Keratinocyte (primary cell): ENCODE data around the gene SURF4. TPM values are rescaled to one million over a fixed set of nuclear protein-coding genes. Genes with fewer than 3 reads are reported as not detected.

Experiments used
- DNase-seq: peaks from one replicate; pipeline ENCODE4 v3.0.0-alpha.2; 2011; ENCODE audit warnings: low read depth, missing footprints, low spot score
- FAIRE-seq: peaks from 2 replicates; lab custom pipeline; 2011; peaks lifted over from hg19 to GRCh38; lab: Jason Lieb, UNC
- H2AFZ ChIP-seq: 2 replicates; pipeline ENCODE4 v1.6.0; 2012; ENCODE audit warnings: low read length, control low read depth, inconsistent platforms; ENCODE audit not compliant: control insufficient read depth
- H3K27ac ChIP-seq: 2 replicates; pipeline ENCODE4 v1.5.1; 2011; ENCODE audit warnings: low read length; ENCODE audit not compliant: control insufficient read depth, insufficient read depth
- H3K27me3 ChIP-seq: 3 replicates; pipeline ENCODE4 v1.6.0; 2011; ENCODE audit warnings: low read length; ENCODE audit not compliant: control insufficient read depth, insufficient read depth; ENCODE audit errors: extremely low read depth
- H3K36me3 ChIP-seq, 2 experiments: 2 replicates in 1 of 2; 3 replicates in 1 of 2; pipeline ENCODE4 v1.5.1; 2011; ENCODE audit warnings: low read length in 2 of 2, mild to moderate bottlenecking in 1 of 2; ENCODE audit not compliant: control insufficient read depth in 2 of 2, insufficient read depth in 2 of 2; ENCODE audit errors: extremely low read depth in 1 of 2
- H3K4me1 ChIP-seq: 3 replicates; pipeline ENCODE4 v1.5.1; 2011; ENCODE audit warnings: low read length; ENCODE audit not compliant: control insufficient read depth, insufficient read depth; ENCODE audit errors: extremely low read depth
- H3K4me2 ChIP-seq: 3 replicates; pipeline ENCODE4 v1.6.0; 2011; ENCODE audit warnings: low read depth, low read length; ENCODE audit not compliant: control insufficient read depth, insufficient read depth; ENCODE audit errors: extremely low read depth
- H3K4me3 ChIP-seq, 3 experiments: fragments of 200-600 bp in 1 of 3; sonication (generic) in 1 of 3; 2 replicates in 2 of 3; 3 replicates in 1 of 3; pipeline ENCODE4 v1.5.1; 2011 to 2016; ENCODE audit warnings: low read length in 3 of 3, mild to moderate bottlenecking in 3 of 3, control low read depth in 2 of 3, inconsistent platforms in 1 of 3, low read depth in 1 of 3, mixed read lengths in 1 of 3, mixed run types in 1 of 3, moderate library complexity in 1 of 3; ENCODE audit not compliant: control insufficient read depth in 2 of 3, insufficient read depth in 2 of 3; ENCODE audit errors: extremely low read depth in 1 of 3
- H3K79me2 ChIP-seq: 2 replicates; pipeline ENCODE4 v1.6.0; 2012; ENCODE audit warnings: low read length; ENCODE audit not compliant: control insufficient read depth, insufficient read depth
- H3K9ac ChIP-seq: 3 replicates; pipeline ENCODE4 v1.6.0; 2011; ENCODE audit warnings: low read length; ENCODE audit not compliant: control insufficient read depth, insufficient read depth; ENCODE audit errors: extremely low read depth
- H3K9me1 ChIP-seq: 3 replicates; pipeline ENCODE4 v1.6.0; 2011; ENCODE audit warnings: low read length; ENCODE audit not compliant: control insufficient read depth, insufficient read depth; ENCODE audit errors: extremely low read depth
- H3K9me3 ChIP-seq: 2 replicates; pipeline ENCODE4 v1.5.1; 2012; ENCODE audit warnings: low read depth, low read length; ENCODE audit not compliant: control insufficient read depth
- H4K20me1 ChIP-seq: 3 replicates; pipeline ENCODE4 v1.6.0; 2011; ENCODE audit warnings: low read length; ENCODE audit not compliant: control insufficient read depth, insufficient read depth; ENCODE audit errors: extremely low read depth
- EZH2 ChIP-seq: IDR thresholded peaks from one replicate; pipeline ENCODE4 v1.6.1; 2012; ENCODE audit warnings: inconsistent platforms, mild to moderate bottlenecking, low read length, moderate library complexity
- dilution Hi-C: fragments of 300-500 bp; cut with MboI; formaldehyde crosslinking; loops from one replicate; pipeline ENCODE4 v1.7.0; 2020; ENCODE audit warnings: low sequenced_read_pairs; ENCODE audit not compliant: extremely low pct_ligation_motif_present
- polyA plus RNA-seq, 5 experiments: library from polyadenylated mRNA; depleted of rRNA in 3 of 5; stranded (reverse) in 3 of 5; stranded (forward) in 1 of 5; unstranded in 1 of 5; fragments of >200 nt; gene quantifications; 1 replicate in 1 of 5; 2 replicates in 3 of 5; 3 replicates in 1 of 5; pipeline versions ENCODE4 v1.2.1 to v1.2.3, GENCODE V29; 2011 to 2012; ENCODE audit warnings: missing spikeins in 2 of 5, low read depth in 1 of 5, low replicate concordance in 1 of 5
- TF ChIP-seq, protein P1 (sequence below), 3 experiments: IDR thresholded peaks in 1 of 3; conservative IDR thresholded peaks in 1 of 3; optimal IDR thresholded peaks in 1 of 3; 2 replicates in 2 of 3; 3 replicates in 1 of 3; pipeline versions ENCODE3 to v1.5.1; 2011; ENCODE audit warnings: low read length in 3 of 3, mild to moderate bottlenecking in 3 of 3, moderate library complexity in 2 of 3, control low read depth in 1 of 3, inconsistent platforms in 1 of 3; ENCODE audit not compliant: insufficient read depth in 2 of 3; ENCODE audit errors: extremely low read depth in 1 of 3

SURF4 gene
- polyA plus RNA-seq, 1 donor (not counting 4 experiments of a cell fraction or from before 2014, with no cell fraction given): 153 TPM

DNA sequence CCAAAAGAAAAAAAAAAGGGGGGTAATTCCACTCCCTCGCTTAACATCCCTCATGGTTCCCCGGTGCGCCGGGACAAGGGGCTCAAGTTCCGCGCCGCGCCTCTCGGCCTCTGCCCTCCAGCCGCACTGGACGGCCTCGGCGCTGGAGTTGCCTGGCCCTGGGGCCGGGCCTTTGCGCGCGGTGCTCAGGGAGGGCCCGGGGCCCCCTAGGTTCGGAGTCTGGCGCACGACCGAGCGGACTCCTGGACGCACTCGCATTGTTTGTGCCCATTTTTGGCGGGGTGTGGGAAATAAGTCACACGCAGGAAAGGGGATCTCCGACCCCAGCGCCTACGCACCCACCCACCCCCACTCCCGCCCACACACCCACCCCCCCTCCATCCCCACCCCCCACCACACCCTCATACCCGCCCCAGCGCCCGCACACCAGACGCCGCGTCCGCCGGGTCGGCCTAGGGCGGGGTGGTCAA is 28.3 kb downstream of the SURF4 start:
- dilution Hi-C loops: no loop called here
- H3K36me3 ChIP-seq: peaks cover 52 to 65% of the 10 kb centered on the region in 2 experiments
- no peaks in the 10 kb centered on the region for H3K9me1 ChIP-seq
- DNase-seq: no peak
- H4K20me1 ChIP-seq: peaks cover 12% of the 10 kb centered on the region
- peaks cover 45% of the 10 kb centered on the region for H3K79me2 ChIP-seq
- H3K4me1 ChIP-seq: peaks cover 19% of the 10 kb centered on the region
- peak overlapping the region; percentile 86 to 92 (median 92) for H3K4me3 ChIP-seq
- H3K9me3 ChIP-seq: no peaks in the 10 kb centered on the region
- no peak for FAIRE-seq
- H3K9ac ChIP-seq: peak overlapping the region; percentile 97
- H3K27me3 ChIP-seq: no peaks in the 10 kb centered on the region
- peak overlapping the region; percentile 83 for H3K4me2 ChIP-seq
- TF ChIP-seq EZH2: no peak
- TF ChIP-seq, protein P1, sequence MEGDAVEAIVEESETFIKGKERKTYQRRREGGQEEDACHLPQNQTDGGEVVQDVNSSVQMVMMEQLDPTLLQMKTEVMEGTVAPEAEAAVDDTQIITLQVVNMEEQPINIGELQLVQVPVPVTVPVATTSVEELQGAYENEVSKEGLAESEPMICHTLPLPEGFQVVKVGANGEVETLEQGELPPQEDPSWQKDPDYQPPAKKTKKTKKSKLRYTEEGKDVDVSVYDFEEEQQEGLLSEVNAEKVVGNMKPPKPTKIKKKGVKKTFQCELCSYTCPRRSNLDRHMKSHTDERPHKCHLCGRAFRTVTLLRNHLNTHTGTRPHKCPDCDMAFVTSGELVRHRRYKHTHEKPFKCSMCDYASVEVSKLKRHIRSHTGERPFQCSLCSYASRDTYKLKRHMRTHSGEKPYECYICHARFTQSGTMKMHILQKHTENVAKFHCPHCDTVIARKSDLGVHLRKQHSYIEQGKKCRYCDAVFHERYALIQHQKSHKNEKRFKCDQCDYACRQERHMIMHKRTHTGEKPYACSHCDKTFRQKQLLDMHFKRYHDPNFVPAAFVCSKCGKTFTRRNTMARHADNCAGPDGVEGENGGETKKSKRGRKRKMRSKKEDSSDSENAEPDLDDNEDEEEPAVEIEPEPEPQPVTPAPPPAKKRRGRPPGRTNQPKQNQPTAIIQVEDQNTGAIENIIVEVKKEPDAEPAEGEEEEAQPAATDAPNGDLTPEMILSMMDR (optimal IDR thresholded peaks at IDR 0.05 in 1 of 3, IDR thresholded peaks at IDR 0.05 in 1 of 3, conservative IDR thresholded peaks at IDR 0.05 in 1 of 3; ENCODE audit: extremely low read depth in 1 of 3, insufficient read depth in 2 of 3, low read length in 3 of 3): no peak
- H3K27ac ChIP-seq: peak overlapping the region; percentile 97
- peak overlapping the region; percentile 34 for H2AFZ ChIP-seq

DNA sequence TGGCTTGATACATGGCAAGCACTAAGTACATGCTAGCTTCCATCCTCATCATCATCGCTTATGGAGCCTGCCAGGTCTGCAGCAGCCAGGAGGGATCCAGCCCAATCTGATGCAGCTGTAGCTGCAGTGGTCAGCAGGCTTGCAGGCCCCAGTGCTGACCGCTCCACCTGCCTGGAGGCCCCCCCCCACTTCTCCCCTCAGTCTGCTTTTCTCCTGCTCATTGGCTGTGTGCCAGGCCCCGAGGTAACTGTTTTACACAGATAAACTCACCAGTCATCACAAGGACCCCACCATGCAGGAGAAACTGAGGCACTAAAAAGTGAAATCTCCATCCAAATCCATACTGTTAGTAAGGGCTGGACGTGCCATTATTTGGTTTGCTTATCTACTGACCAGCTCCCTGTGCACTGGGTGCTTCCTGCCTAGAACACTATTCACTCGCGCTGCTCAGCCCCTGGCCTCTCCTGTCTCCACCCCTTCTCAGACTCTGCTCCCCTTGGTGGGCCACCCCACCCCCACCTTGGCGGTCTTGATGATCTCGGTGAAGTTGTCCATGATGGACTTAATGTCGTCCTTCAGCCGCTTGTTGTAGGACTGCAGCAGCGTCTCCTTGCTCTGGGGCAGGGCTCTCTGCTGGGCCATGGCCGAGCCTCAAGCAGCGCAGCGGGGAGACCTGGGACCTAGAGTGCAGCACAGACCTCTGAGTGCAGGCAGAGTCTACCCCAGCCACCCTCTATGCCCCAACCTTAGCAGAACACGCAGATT is 29.7 kb downstream of the SURF4 start:
- H3K4me3 ChIP-seq: peak overlapping the region; percentile 72 to 92 (median 81)
- H3K4me2 ChIP-seq: peak overlapping the region; percentile 83
- no peaks in the 10 kb centered on the region for H3K9me3 ChIP-seq
- peaks cover 51 to 57% of the 10 kb centered on the region in 2 experiments for H3K36me3 ChIP-seq
- dilution Hi-C loops: no loop called here
- no peak for TF ChIP-seq EZH2
- TF ChIP-seq, protein P1 (optimal IDR thresholded peaks at IDR 0.05 in 1 of 3, IDR thresholded peaks at IDR 0.05 in 1 of 3, conservative IDR thresholded peaks at IDR 0.05 in 1 of 3; ENCODE audit: extremely low read depth in 1 of 3, insufficient read depth in 2 of 3, low read length in 3 of 3): no peak
- no peaks in the 10 kb centered on the region for H3K27me3 ChIP-seq
- H4K20me1 ChIP-seq: peaks cover 3% of the 10 kb centered on the region
- H3K27ac ChIP-seq: peak overlapping the region; percentile 97
- H2AFZ ChIP-seq: no peak overlapping the region
- FAIRE-seq: no peak
- H3K4me1 ChIP-seq: peaks cover 19% of the 10 kb centered on the region
- H3K9ac ChIP-seq: peak overlapping the region; percentile 97
- no peak for DNase-seq
- peaks cover 45% of the 10 kb centered on the region for H3K79me2 ChIP-seq
- H3K9me1 ChIP-seq: no peaks in the 10 kb centered on the region
